Mononuclear cell (primary cell): ENCODE results near the gene LRRC8E. TPM values are rescaled to one million over a fixed set of nuclear protein-coding genes. Genes with fewer than 3 reads are reported as not detected.

Experiments
- H3K27me3 ChIP-seq: 2 replicates; pipeline ENCODE4 v1.6.0; 2011; ENCODE audit warnings: low read length, control low read depth; ENCODE audit not compliant: insufficient read depth
- H3K4me1 ChIP-seq: 2 replicates; pipeline ENCODE4 v1.5.1; 2011; ENCODE audit warnings: mild to moderate bottlenecking, low read length, control low read depth; ENCODE audit not compliant: insufficient read depth
- H3K4me3 ChIP-seq: 2 replicates; pipeline ENCODE4 v1.5.1; 2011; ENCODE audit warnings: mild to moderate bottlenecking, low read length, moderate library complexity
- H3K9me3 ChIP-seq: 2 replicates; pipeline ENCODE4 v1.5.1; 2011; ENCODE audit warnings: low read depth, mild to moderate bottlenecking, control low read depth, low read length
- total RNA-seq: library from RNA; depleted of rRNA; stranded (reverse); fragments of >200 nt; gene quantifications from one replicate; pipeline ENCODE4 v1.2.3, GENCODE V29; 2012

LRRC8E gene
- total RNA-seq, 1 donor, result not detected

GRCh38 chr19:7947939-7948338 is 59.6 kb downstream of the LRRC8E start:
- Histone ChIP-seq H3K4me1 (peaks cover 11% of the 10 kb centered on the region), H3K4me3 (no peak overlapping the region), H3K9me3 (no peaks in the 10 kb centered on the region)

More at GRCh38 chr19:7947939-7948338, 59.6 kb downstream of the LRRC8E start:
- no peaks in the 10 kb centered on the region for H3K27me3 ChIP-seq

Other genes starting within 250 kb of the LRRC8E start
- gene RETN, start 219.5 kb upstream of the LRRC8E start, total RNA-seq, result 47.2 TPM
- gene MCEMP1, start 211.4 kb upstream of the LRRC8E start, total RNA-seq, result 1.8 TPM
- 25.5 TPM for gene TRAPPC5, start 207.7 kb upstream of the LRRC8E start, total RNA-seq
- gene FCER2, start 186.4 kb upstream of the LRRC8E start, total RNA-seq, result 25.4 TPM
- 0.63 TPM for gene CLEC4G, start 156.4 kb upstream of the LRRC8E start, total RNA-seq
- 0.21 TPM for gene CD209, start 141.0 kb upstream of the LRRC8E start, total RNA-seq
- not detected for gene CLEC4M, start 125.3 kb upstream of the LRRC8E start, total RNA-seq
- gene EVI5L, start 58.3 kb upstream of the LRRC8E start, total RNA-seq, result 17.2 TPM
- gene PRR36, start 14.1 kb upstream of the LRRC8E start, total RNA-seq, result 0.10 TPM
- gene MAP2K7, start 15.4 kb downstream of the LRRC8E start, total RNA-seq, result 23.2 TPM
- 0.10 TPM for gene TGFBR3L, start 26.3 kb downstream of the LRRC8E start, total RNA-seq
- 8.6 TPM for gene SNAPC2, start 31.8 kb downstream of the LRRC8E start, total RNA-seq
- gene CTXN1, start 37.6 kb downstream of the LRRC8E start, total RNA-seq, result not detected
- 34.2 TPM for gene TIMM44, start 55.2 kb downstream of the LRRC8E start, total RNA-seq
- 9.2 TPM for gene ELAVL1, start 117.1 kb downstream of the LRRC8E start, total RNA-seq
- not detected for gene CCL25, start 164.2 kb downstream of the LRRC8E start, total RNA-seq